ENCODE data around the gene FILIP1L. TPM values are rescaled to one million over a fixed set of nuclear protein-coding genes. Genes with fewer than 3 reads are reported as not detected.

The FILIP1L gene
- total and polyA plus RNA-seq, 7 donors: 9.2 to 274 (median 78.5) TPM

DNA sequence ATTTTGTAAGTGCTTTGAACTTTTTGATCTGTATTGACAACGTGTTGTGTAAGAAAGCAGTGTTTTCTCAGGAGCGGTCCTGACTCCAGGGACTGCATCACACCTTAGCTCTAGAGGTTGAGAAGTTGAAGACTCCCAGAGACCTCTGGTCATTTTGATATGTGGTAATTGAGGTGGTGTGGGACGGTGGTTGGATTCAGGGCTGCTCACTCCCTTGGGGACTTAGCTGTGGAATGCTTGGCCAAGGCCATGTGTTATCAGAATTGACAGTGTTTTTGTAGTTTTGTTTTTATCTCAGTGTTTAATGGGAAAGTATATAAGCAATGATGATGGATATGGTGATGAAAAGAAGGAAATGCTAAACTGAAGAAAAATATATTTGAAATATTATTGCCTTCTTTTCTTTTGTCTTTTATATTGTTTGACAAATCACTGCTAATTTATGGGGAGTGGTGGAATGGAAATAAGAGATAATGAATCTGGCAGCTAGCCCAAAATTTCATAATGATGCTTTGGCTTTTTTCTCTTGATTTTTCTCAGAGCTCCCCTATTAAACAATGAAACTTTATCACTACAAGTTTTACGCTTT lies 280.6 kb downstream of the FILIP1L start:
- 55 to 61% (median 56%) methylated on average over 4 of the region's 4 CpGs for WGBS, 3 donors
- Histone ChIP-seq H3K27ac (peak overlapping the region; percentile 50), H3K4me1 (peaks cover 10% of the 10 kb centered on the region), H3K9me3 (no peaks in the 10 kb centered on the region), H3K27me3 (ENCODE audit: insufficient read depth in 3 of 3, low read length in 2 of 3) (no peaks in the 10 kb centered on the region), H3K4me3 (no peak overlapping the region), H3K36me3 (ENCODE audit: insufficient read depth in 1 of 2, low read depth in 1 of 2) (peaks cover 7 to 16% of the 10 kb centered on the region in 2 donors)
- intact Hi-C loops (cut with DNase I): loop anchor here in 1 of 2 donors (1.0 to 10.0 kb wide), 2 partner anchors 421 to 501 kb away; partner anchors contain the start of gene NIT2
- no peak for ATAC-seq
- DNase-seq: no peak
- TF ChIP-seq, protein P1, sequence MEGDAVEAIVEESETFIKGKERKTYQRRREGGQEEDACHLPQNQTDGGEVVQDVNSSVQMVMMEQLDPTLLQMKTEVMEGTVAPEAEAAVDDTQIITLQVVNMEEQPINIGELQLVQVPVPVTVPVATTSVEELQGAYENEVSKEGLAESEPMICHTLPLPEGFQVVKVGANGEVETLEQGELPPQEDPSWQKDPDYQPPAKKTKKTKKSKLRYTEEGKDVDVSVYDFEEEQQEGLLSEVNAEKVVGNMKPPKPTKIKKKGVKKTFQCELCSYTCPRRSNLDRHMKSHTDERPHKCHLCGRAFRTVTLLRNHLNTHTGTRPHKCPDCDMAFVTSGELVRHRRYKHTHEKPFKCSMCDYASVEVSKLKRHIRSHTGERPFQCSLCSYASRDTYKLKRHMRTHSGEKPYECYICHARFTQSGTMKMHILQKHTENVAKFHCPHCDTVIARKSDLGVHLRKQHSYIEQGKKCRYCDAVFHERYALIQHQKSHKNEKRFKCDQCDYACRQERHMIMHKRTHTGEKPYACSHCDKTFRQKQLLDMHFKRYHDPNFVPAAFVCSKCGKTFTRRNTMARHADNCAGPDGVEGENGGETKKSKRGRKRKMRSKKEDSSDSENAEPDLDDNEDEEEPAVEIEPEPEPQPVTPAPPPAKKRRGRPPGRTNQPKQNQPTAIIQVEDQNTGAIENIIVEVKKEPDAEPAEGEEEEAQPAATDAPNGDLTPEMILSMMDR (IDR thresholded peaks at IDR 0.05): no peak

DNA sequence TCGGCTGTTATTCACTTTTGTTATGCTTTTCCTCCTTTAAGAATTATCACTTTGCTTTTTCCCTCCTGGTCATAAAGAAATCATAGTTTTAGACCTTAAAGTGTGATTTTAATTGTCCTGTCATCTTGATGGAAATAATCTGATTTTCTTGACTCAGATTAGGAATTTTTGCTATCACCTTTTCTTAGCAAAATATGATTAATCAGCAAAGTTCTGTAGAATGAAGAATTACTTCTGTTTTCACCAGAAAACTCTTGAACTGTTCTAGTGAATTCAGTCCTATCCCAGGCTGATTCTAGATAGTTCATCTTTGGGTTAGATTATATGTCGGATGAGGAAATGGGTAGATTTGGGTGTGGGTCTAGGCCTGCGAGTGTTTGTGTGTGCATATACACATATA lies 284.5 kb downstream of the FILIP1L start:
- intact Hi-C loops (cut with DNase I): loop anchor here (10.0 kb wide), 2 partner anchors 505 to 765 kb away; partner anchors contain the start of gene NIT2 (in 1 of the 2)
- WGBS, 3 donors: 92 to 97% (median 95%) methylated on average over 3 of the region's 3 CpGs
- TF ChIP-seq, protein P1 (IDR thresholded peaks at IDR 0.05): no peak

DNA sequence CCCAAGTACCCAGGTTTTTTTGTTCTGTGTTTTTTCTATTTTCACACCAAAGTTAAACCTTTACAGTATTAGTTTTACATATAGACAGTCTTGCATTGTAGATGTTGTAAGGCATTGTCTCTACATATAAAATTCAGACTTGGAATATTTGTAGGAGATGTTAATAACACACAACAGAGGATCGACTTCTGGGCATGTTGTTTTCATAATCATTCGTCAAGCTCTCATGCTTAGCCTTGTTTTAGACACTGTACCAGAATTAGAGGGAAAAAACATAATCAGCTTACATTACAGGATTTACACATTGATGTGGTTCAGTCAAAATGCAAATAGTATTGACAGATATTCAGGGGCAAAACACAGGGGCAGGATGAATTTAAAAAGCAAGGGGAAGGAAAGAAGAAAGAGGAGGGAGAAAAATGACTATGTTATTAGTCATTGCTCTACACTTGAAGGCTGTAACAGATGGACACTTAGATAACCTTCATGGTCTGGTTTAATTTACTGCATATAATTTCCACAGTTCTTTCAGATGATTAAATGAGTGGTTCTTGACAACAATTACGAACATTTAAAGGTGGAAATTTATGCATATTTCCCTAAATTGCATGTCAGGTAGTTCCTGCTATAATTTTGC lies 289.2 kb downstream of the FILIP1L start:
- Histone ChIP-seq H3K4me1 (peaks cover 36% of the 10 kb centered on the region), H3K9me3 (no peaks in the 10 kb centered on the region), H3K36me3 (ENCODE audit: insufficient read depth in 1 of 2, low read depth in 1 of 2) (peaks cover 0 to 10% of the 10 kb centered on the region in 2 donors), H3K27ac (peak overlapping the region; percentile 66), H3K4me3 (no peak overlapping the region), H3K27me3 (ENCODE audit: insufficient read depth in 3 of 3, low read length in 2 of 3) (no peaks in the 10 kb centered on the region)
- TF ChIP-seq, protein P1 (IDR thresholded peaks at IDR 0.05): no peak
- no peak for DNase-seq
- peak; percentile 37 to 70 (median 62) for ATAC-seq
- WGBS, 3 donors: 30 to 54% (median 37%) methylated on average over 3 of the region's 3 CpGs
- intact Hi-C loops (cut with DNase I): loop anchor here in 1 of 2 donors (10.0 kb wide), 1 partner anchor 770 kb away; no protein-coding TSS in a partner anchor

More for the DNA sequence above, 284.5 kb downstream of the FILIP1L start:
- no peak overlapping the region for H3K27ac ChIP-seq
- peaks cover 17% of the 10 kb centered on the region for H3K4me1 ChIP-seq
- DNase-seq (no peak), ATAC-seq (no peak)
- no peak overlapping the region for H3K4me3 ChIP-seq
- H3K27me3 ChIP-seq (ENCODE audit: insufficient read depth in 3 of 3, low read length in 2 of 3): no peaks in the 10 kb centered on the region
- no peaks in the 10 kb centered on the region for H3K9me3 ChIP-seq
- H3K36me3 ChIP-seq (ENCODE audit: insufficient read depth in 1 of 2, low read depth in 1 of 2): peaks cover 0 to 16% of the 10 kb centered on the region in 2 donors

DNA sequence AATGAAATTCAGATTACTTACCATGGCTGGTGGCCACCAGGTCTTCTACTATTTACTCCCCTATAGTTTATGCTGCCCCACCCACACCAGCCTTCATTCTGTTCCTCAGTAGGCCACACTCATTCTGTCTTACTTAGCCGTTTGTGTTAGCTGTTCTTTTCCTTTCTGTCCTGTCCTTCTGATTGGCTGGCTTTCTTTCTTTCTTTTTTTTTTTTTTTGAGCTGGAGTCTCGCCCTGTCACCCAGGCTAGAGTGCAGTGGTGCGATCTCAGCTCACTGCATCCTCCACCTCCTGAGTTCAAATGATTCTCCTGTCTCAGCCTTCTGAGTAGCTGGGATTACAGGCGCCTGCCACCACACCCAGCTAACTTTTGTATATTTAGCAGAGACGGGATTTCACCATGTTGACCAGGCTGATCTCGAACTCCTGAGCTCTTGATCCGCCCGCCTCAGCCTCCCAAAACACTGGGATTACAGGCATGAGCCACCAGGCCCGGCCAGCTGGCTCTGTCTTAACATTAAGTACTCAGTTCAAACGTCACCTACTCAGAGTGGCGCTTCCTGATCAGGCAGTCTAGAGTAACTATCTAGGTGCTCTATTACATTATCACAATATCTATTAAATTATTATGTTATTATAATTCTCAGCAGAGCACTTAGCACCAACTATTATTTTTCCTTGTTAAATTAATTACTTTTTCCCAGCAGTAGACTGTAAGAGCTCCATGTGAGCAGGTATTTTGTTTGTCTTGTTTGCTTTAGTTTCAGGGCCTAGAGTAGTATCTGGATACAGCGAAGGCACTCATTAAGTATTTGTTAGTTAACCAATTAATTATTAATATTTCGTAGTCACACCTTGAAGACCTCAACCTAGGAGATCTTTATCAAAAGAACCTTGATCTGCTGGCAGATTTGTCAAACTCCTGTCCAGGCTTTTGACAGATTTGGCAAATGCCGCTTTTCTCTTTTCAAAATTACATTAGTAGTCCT lies 290.3 kb downstream of the FILIP1L start:
- no peaks in the 10 kb centered on the region for H3K27me3 ChIP-seq (ENCODE audit: insufficient read depth in 3 of 3, low read length in 2 of 3)
- H3K9me3 ChIP-seq: no peaks in the 10 kb centered on the region
- no peaks in the 10 kb centered on the region for H3K36me3 ChIP-seq (ENCODE audit: insufficient read depth in 1 of 2, low read depth in 1 of 2)
- peaks cover 39% of the 10 kb centered on the region for H3K4me1 ChIP-seq
- intact Hi-C loops (cut with DNase I): loop anchor here in 1 of 2 donors (10.0 kb wide), 1 partner anchor 771 kb away; no protein-coding TSS in a partner anchor
- peak overlapping the region; percentile 66 for H3K27ac ChIP-seq
- peak; percentile 56 to 69 (median 66) for ATAC-seq
- no peak overlapping the region for H3K4me3 ChIP-seq
- TF ChIP-seq, protein P1 (IDR thresholded peaks at IDR 0.05): no peak
- WGBS, 3 donors: 52 to 72% (median 60%) methylated on average over 14 of the region's 14 CpGs
- DNase-seq: no peak
